ENCODE measurements around the gene MDFIC2.
"Not testable (repeated sequence)": the region's sequence is repeated elsewhere in the genome, so short reads cannot be mapped to it uniquely, and the experiment has no call there.

Gene MDFIC2

GRCh38 chr3:70250492-70250891, 61.9 kb downstream of the MDFIC2 start:
- DNase-seq = no peak

- DNase-seq = no peak
Measured at GRCh38 chr3:70249509-70250160, 62.8 kb downstream of the MDFIC2 start.

GRCh38 chr3:70248856-70249255, 63.6 kb downstream of the MDFIC2 start:
- no peak for DNase-seq

- DNase-seq = no peak
Measured at GRCh38 chr3:70247955-70248354, 64.5 kb downstream of the MDFIC2 start.

GRCh38 chr3:70245746-70246525, 66.5 kb downstream of the MDFIC2 start:
- no peak for DNase-seq

- DNase-seq = no peak
Measured at GRCh38 chr3:70244422-70244821, 68.0 kb downstream of the MDFIC2 start.

- DNase-seq = no peak
Measured at GRCh38 chr3:70242297-70242882, 70.0 kb downstream of the MDFIC2 start.

GRCh38 chr3:70233812-70234211, 78.6 kb downstream of the MDFIC2 start:
- no peak for DNase-seq

- no peak for DNase-seq
Measured at GRCh38 chr3:70233112-70233511, 79.3 kb downstream of the MDFIC2 start.

GRCh38 chr3:70231266-70231701, 81.2 kb downstream of the MDFIC2 start:
- no peak for DNase-seq

GRCh38 chr3:70227437-70227836, 85.0 kb downstream of the MDFIC2 start:
- DNase-seq = no peak

- no peak for DNase-seq
Measured at GRCh38 chr3:70225146-70225545, 87.3 kb downstream of the MDFIC2 start.

GRCh38 chr3:70224337-70224736, 88.1 kb downstream of the MDFIC2 start:
- no peak for DNase-seq

GRCh38 chr3:70218471-70218870, 94.0 kb downstream of the MDFIC2 start:
- no peak for DNase-seq

- not testable (repeated sequence) for DNase-seq
Measured at GRCh38 chr3:70211274-70211673, 101.2 kb downstream of the MDFIC2 start.

- DNase-seq = no peak
Measured at GRCh38 chr3:70201975-70202374, 110.5 kb downstream of the MDFIC2 start.

GRCh38 chr3:70189884-70190473, 122.5 kb downstream of the MDFIC2 start:
- DNase-seq = no peak

- no peak for DNase-seq
Measured at GRCh38 chr3:70186221-70186620, 126.2 kb downstream of the MDFIC2 start.

GRCh38 chr3:70185661-70186060, 126.8 kb downstream of the MDFIC2 start:
- no peak for DNase-seq

GRCh38 chr3:70183781-70184504, 128.5 kb downstream of the MDFIC2 start:
- no peak for DNase-seq

GRCh38 chr3:70182166-70182565, 130.3 kb downstream of the MDFIC2 start:
- no peak for DNase-seq

- DNase-seq = no peak
Measured at GRCh38 chr3:70180664-70181063, 131.8 kb downstream of the MDFIC2 start.

- DNase-seq = no peak
Measured at GRCh38 chr3:70179111-70179510, 133.3 kb downstream of the MDFIC2 start.
